ENCODE measurements around the gene MCHR1.
A peak's percentile ranks its signal among the peaks of the same experiment; 100 is the strongest.
"Not testable (repeated sequence)": the region's sequence is repeated elsewhere in the genome, so short reads cannot be mapped to it uniquely, and the experiment has no call there.

Gene MCHR1

DNA sequence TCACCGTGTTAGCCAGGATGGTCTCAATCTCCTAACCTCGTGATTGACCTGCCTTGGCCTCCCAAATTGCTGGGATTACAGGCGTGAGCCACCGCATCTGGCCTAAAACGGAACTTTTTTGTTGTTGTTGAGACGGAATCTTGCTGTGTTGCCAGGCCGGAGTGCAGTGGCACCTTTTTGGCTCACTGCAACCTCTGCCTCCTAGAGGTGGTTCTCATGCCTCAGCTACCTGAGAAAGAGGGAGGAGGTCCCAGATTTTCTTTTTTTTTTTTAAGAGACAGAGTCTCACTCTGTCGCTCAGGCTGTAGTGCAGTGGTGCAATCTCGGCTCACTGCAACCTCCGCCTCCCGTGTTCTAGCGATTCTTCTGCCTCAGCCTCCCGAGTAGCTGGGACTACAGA is 7.9 kb upstream of the MCHR1 start:
- DNase-seq (ENCODE audit: low read depth): no peak
- TF ChIP-seq, protein P1, sequence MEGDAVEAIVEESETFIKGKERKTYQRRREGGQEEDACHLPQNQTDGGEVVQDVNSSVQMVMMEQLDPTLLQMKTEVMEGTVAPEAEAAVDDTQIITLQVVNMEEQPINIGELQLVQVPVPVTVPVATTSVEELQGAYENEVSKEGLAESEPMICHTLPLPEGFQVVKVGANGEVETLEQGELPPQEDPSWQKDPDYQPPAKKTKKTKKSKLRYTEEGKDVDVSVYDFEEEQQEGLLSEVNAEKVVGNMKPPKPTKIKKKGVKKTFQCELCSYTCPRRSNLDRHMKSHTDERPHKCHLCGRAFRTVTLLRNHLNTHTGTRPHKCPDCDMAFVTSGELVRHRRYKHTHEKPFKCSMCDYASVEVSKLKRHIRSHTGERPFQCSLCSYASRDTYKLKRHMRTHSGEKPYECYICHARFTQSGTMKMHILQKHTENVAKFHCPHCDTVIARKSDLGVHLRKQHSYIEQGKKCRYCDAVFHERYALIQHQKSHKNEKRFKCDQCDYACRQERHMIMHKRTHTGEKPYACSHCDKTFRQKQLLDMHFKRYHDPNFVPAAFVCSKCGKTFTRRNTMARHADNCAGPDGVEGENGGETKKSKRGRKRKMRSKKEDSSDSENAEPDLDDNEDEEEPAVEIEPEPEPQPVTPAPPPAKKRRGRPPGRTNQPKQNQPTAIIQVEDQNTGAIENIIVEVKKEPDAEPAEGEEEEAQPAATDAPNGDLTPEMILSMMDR (IDR thresholded peaks at IDR 0.05; ENCODE audit: low read length, missing control alignments): no peak

DNA sequence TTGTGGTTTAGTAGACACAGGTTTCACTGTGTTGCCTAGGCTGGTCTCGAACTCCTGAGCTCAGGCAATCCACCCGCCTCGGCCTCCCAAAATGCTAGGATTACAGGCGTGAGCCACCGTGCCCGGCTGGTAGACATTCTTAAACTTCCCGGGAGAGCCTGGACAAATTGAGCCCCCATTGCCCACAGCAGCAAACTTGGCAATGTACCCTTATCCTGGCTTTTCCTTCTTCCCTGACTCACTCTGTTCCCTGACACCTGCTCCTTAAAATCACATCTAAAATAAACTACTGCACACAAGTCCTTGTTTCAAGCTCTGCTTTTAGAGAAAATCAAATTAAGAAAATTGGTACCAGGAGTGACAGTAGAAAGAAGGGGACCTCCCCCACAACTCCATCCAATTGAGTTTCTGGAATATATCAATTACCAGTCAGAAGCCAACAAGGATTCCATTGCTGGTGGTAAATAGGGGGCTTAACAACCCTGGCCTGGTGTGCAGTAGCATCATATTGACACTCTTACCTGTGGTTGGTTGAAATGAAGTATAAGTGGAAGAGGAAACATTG is 7.4 kb upstream of the MCHR1 start:
- no peak overlapping the region for H3K4me3 ChIP-seq (replicated peaks; ENCODE audit: low read depth, low read length)
- DNase-seq (ENCODE audit: low read depth): no peak
- TF ChIP-seq, protein P1 (IDR thresholded peaks at IDR 0.05; ENCODE audit: low read length, missing control alignments): no peak

More for the DNA sequence above, 7.9 kb upstream of the MCHR1 start:
- H3K4me3 ChIP-seq (replicated peaks; ENCODE audit: low read depth, low read length): no peak overlapping the region

DNA sequence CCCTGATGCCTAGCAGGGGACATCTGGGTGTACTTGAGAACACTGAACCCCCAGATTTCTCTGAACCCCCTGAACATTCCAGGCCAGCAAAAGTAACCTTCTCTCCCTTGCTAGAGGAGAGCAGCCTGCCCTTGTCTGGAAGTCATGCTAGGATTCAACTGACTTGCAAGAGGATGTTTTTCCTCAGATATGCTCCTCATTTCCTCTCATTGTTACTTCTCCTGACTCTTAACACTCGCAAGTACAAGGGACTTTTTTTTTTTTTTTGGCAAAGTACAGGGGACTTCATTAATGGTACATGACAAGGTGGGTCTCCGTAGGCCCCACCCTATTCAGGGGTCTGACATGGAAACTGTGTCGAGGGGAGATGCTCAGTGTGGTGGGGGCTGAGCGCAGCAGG is 6.3 kb upstream of the MCHR1 start:
- DNase-seq (ENCODE audit: low read depth): peak; percentile 61
- no peak overlapping the region for H3K4me3 ChIP-seq (replicated peaks; ENCODE audit: low read depth, low read length)
- TF ChIP-seq, protein P1 (IDR thresholded peaks at IDR 0.05; ENCODE audit: low read length, missing control alignments): no peak

DNA sequence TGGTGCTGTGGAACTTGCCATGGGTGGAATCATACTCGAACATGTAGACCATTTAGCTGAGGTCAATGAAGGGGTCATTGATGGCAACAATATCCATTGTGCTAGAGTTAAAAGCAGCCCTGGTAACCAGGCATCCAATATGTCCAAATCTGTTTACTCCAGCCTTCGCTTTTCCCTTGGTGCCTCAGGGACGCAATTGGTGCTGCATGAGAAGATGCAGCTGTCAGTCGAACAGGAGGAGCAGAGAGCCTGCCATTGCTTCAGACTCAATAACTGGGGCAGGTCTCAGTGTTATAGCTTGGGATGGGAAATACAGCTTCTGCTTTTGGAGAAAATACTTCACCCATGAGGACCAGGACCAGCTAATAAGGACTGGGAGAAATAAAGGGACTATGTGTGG is 5.0 kb upstream of the MCHR1 start:
- H3K4me3 ChIP-seq (replicated peaks; ENCODE audit: low read depth, low read length): no peak overlapping the region
- TF ChIP-seq, protein P1 (IDR thresholded peaks at IDR 0.05; ENCODE audit: low read length, missing control alignments): no peak
- DNase-seq (ENCODE audit: low read depth): no peak

DNA sequence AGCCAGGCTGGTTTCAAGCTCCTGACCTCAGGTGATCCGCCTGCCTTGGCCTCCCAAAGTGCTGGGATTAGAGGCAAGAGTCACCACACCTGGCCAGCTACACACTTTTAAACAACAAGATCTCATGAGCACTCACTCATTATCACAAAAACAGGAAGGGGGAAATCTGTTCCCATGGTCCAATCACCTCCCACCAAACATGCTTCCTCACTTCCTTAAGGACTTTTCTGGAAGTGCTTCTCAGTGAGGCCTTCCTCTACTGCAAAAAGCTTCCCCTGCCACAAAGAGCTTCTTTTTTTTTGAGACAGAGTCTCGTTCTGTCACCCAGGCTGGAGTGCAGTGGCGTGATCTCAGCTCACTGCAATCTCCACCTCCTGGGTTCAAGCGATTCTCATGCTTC is 3.1 kb upstream of the MCHR1 start:
- DNase-seq (ENCODE audit: low read depth); H3K4me3 ChIP-seq (replicated peaks; ENCODE audit: low read depth, low read length): not testable (repeated sequence)

DNA sequence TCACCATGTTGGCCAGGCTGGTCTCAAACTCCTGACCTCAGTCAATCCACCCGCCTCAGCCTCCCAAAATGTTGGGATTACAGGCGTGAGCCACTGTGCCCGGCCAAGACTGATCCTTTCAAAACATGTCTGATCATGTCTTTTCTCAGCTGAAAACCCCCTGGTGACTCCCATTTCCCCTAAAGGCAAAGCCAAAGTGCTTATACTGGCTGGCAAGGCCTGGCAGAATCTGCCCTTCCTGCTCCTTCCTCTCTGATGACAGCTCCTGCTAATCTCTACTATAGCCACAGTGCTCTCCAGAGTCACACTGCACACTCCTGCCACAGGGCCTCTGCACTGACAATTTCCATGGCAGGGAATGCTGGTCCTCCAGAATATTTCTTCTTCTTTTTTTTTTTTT is 2.6 kb upstream of the MCHR1 start:
- H3K4me3 ChIP-seq (replicated peaks; ENCODE audit: low read depth, low read length): no peak overlapping the region
- TF ChIP-seq, protein P1 (IDR thresholded peaks at IDR 0.05; ENCODE audit: low read length, missing control alignments): no peak
- DNase-seq (ENCODE audit: low read depth): no peak

DNA sequence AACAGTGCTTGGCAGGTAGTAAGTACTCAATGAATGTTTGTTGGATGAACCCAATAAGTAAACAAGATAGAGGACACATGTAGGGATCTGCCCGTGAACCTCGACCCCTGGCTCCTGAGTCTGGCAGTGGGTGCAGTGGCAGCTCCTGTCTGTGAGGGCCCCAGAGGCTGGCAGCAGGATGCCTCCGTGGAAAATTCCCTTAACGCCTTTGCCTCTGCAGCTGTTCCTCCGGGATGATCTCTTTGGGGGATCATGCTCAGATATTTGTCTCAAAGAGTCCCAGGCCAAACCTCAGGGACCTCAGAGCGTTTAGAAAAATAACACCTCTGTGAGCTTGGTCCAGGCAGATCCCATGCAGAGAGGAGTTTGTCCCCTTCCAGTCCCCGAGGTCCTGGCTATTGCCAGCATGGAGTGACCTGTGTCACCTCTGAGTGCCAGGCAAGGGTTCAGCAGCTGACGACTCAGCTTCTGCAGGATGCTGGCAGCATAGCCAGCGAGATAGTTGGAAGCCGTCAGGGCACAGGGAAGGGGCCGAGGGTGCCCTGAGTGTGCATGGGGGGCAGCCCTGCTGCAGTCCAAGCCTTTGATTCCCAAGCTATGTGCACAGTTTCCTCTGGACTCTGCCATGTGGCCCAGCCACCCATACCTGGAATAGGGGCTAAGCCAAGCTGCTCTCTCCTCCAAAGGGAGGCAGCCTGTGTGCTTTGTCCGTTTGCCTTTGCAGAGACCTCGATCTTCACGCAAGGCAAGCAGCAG is 613 bp upstream of the MCHR1 start:
- H3K4me3 ChIP-seq (replicated peaks; ENCODE audit: low read depth, low read length): no peak overlapping the region
- no peak for DNase-seq (ENCODE audit: low read depth)
- TF ChIP-seq, protein P1 (IDR thresholded peaks at IDR 0.05; ENCODE audit: low read length, missing control alignments): no peak

Data from fibroblast of pulmonary artery (primary cell).